Upper lobe of left lung (tissue), 6 donors: ENCODE data around the gene CLSTN1. TPM values are rescaled to one million over a fixed set of nuclear protein-coding genes. Genes with fewer than 3 reads are reported as not detected.
"Not testable (repeated sequence)": the region's sequence is repeated elsewhere in the genome, so short reads cannot be mapped to it uniquely, and the experiment has no call there.

Source experiments
- ATAC-seq, 2 donors: fragments of 200-7000 bp; cut with Tn5 transposase; one replicate each; pipeline ENCODE4 v1.9.1; 2022; ENCODE audit warnings: mild to moderate bottlenecking in 2 of 2, moderate library complexity in 2 of 2; ENCODE audit not compliant: low FRiP score in 2 of 2
- DNase-seq, 2 donors: peaks; one replicate each; pipeline ENCODE4 v3.0.0-alpha.2; 2019 to 2020
- H3K27ac ChIP-seq, 4 donors: fragments of 200-600 bp; sonication (generic); one replicate each; pipeline ENCODE4 v1.5.1; 2016 to 2019
- H3K27me3 ChIP-seq, 4 donors: fragments of 200-600 bp; sonication (generic); one replicate each; pipeline ENCODE4 v1.5.1; 2017 to 2019
- H3K36me3 ChIP-seq, 4 donors: fragments of 200-600 bp; sonication (generic); one replicate each; pipeline ENCODE4 v1.5.1; 2016 to 2019
- H3K4me1 ChIP-seq, 4 donors: fragments of 200-600 bp; sonication (generic); one replicate each; pipeline ENCODE4 v1.5.1; 2018 to 2019
- H3K4me3 ChIP-seq, 4 donors: fragments of 200-600 bp; sonication (generic); one replicate each; pipeline ENCODE4 v1.5.1; 2017 to 2019; ENCODE audit warnings: mild to moderate bottlenecking in 2 of 4, moderate library complexity in 1 of 4
- H3K9me3 ChIP-seq, 4 donors: fragments of 200-600 bp; sonication (generic); one replicate each; pipeline ENCODE4 v1.5.1; 2018 to 2019
- CTCF ChIP-seq, 6 experiments: fragments of 450-650 bp in 4 of 6; fragments of 200-600 bp in 2 of 6; sonication (generic) in 2 of 6; IDR thresholded peaks; one replicate each; pipeline ENCODE4 v1.5.1; 2016 to 2019; ENCODE audit warnings: antibody characterized with exemption in 6 of 6
- EP300 ChIP-seq, 4 donors: sonication (generic); formaldehyde crosslinking; IDR thresholded peaks; one replicate each; pipeline ENCODE4 v1.5.1; 2017; ENCODE audit warnings: antibody characterized with exemption in 4 of 4, control low read depth in 2 of 4
- POLR2A ChIP-seq, 4 donors: fragments of 450-650 bp; IDR thresholded peaks; one replicate each; pipeline ENCODE4 v1.5.1; 2016 to 2017; ENCODE audit warnings: antibody characterized with exemption in 4 of 4, mild to moderate bottlenecking in 2 of 4
- POLR2AphosphoS5 ChIP-seq, 2 donors: sonication (generic); formaldehyde crosslinking; IDR thresholded peaks; one replicate each; pipeline ENCODE4 v1.5.1; 2017; ENCODE audit warnings: antibody characterized with exemption in 2 of 2
- WGBS, 2 donors: methylation state at CpG; one replicate each; pipeline ENCODE4 v1.1.5; 2017 to 2018; 5-methylcytosine and 5-hydroxymethylcytosine counted together
- total RNA-seq, 6 donors: library from RNA; depleted of rRNA in 4 of 6; stranded (reverse); fragments of >200 nt in 4 of 6; gene quantifications; one replicate each; pipeline versions ENCODE4 v1.1.0 to v1.2.1, GENCODE V29; 2016 to 2021
- donor health status: DM: no; HTN: no; CAD: no; lungs with moderate emphysema.
- donor health status: DM: no; HTN: yes; CAD: no; lungs with severe emphysema.

The CLSTN1 gene
- total RNA-seq, 6 donors from 2014 or later: 35.6 to 82.7 (median 59.5) TPM

DNA sequence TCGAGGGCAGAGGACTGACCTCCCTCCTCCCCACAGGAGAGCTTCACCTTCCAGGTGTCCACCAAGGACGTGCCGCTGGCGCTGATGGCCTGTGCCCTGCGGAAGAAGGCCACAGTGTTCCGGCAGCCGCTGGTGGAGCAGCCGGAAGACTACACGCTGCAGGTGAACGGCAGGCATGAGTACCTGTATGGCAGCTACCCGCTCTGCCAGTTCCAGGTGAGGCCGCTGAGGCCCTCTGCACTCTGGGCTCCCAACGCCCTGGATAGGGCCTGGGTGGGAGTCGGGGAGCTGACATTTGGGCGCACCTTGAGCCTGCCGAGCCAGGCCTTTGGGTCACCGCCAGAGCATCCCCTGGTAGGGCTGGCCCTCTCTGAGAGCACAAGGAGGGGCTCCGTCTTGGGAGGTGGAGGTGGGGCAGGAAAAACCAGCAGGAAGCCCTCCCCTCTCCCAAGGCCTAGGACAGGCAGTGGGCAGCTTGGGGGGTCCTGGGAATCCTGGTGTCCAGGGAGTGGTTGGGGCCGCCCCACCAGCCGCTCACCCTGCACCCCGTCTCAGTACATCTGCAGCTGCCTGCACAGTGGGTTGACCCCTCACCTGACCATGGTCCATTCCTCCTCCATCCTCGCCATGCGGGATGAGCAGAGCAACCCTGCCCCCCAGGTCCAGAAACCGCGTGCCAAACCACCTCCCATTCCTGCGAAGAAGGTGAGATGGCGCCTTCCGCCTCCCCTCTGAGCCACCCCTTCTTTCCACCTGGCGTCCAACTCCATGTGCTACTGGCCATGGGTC lies 107.2 kb downstream of the CLSTN1 start:
- H3K4me1 ChIP-seq: peaks cover 0 to 29% (median 10%) of the 10 kb centered on the region in 4 donors
- peak in 1 of 2 donors; percentile 71 for DNase-seq
- TF ChIP-seq CTCF (IDR thresholded peaks at IDR 0.05) (no peak), EP300 (IDR thresholded peaks at IDR 0.05) (no peak), POLR2A (IDR thresholded peaks at IDR 0.05) (no peak), POLR2AphosphoS5 (IDR thresholded peaks at IDR 0.05) (no peak)
- peaks cover 2 to 61% (median 39%) of the 10 kb centered on the region in 4 donors for H3K36me3 ChIP-seq
- H3K9me3 ChIP-seq: no peaks in the 10 kb centered on the region
- peak overlapping the region; percentile 49 to 79 (median 72) for H3K27ac ChIP-seq
- WGBS, 2 donors: 89 to 92% methylated on average over 10 to 21 of the region's 29 CpGs
- ATAC-seq: no peak
- no peaks in the 10 kb centered on the region for H3K27me3 ChIP-seq
- H3K4me3 ChIP-seq: peak overlapping the region in 3 of 4 donors; percentile 15 to 40 (median 40)

- H3K4me1 ChIP-seq: peaks cover 0 to 29% (median 10%) of the 10 kb centered on the region in 4 donors
- H3K27ac ChIP-seq: peak overlapping the region in 1 of 4 donors; percentile 79
- no peak for ATAC-seq
- TF ChIP-seq POLR2AphosphoS5 (IDR thresholded peaks at IDR 0.05): no peak
- TF ChIP-seq EP300 (IDR thresholded peaks at IDR 0.05): no peak
- no peak for TF ChIP-seq POLR2A (IDR thresholded peaks at IDR 0.05)
- TF ChIP-seq CTCF (IDR thresholded peaks at IDR 0.05): no peak
- DNase-seq: peak in 1 of 2 donors; percentile 82
- 89 to 95% methylated on average over 26 to 40 of the region's 40 CpGs for WGBS, 2 donors
- H3K27me3 ChIP-seq: no peaks in the 10 kb centered on the region
- peaks cover 6 to 60% (median 35%) of the 10 kb centered on the region in 4 donors for H3K36me3 ChIP-seq
- no peak overlapping the region for H3K4me3 ChIP-seq
- H3K9me3 ChIP-seq: no peaks in the 10 kb centered on the region
Measured at GRCh38 chr1:9715536-9716226, 108.1 kb downstream of the CLSTN1 start.

- Histone ChIP-seq H3K4me1 (peaks cover 0 to 29% (median 10%) of the 10 kb centered on the region in 4 donors), H3K27me3 (no peaks in the 10 kb centered on the region), H3K4me3 (no peak overlapping the region), H3K36me3 (peaks cover 6 to 57% (median 24%) of the 10 kb centered on the region in 4 donors), H3K9me3 (no peaks in the 10 kb centered on the region), H3K27ac (no peak overlapping the region)
- ATAC-seq (no peak), DNase-seq (no peak)
- 84 to 85% methylated on average over 6 of the region's 6 CpGs for WGBS, 2 donors
- TF ChIP-seq POLR2AphosphoS5 (IDR thresholded peaks at IDR 0.05) (no peak), EP300 (IDR thresholded peaks at IDR 0.05) (no peak), POLR2A (IDR thresholded peaks at IDR 0.05) (no peak), CTCF (IDR thresholded peaks at IDR 0.05) (no peak)
Measured at GRCh38 chr1:9714257-9714718, 109.5 kb downstream of the CLSTN1 start.

- H3K4me3 ChIP-seq, H3K27me3 ChIP-seq, H3K27ac ChIP-seq, H3K9me3 ChIP-seq, ATAC-seq, DNase-seq: not testable (repeated sequence)
- H3K4me1 ChIP-seq: peaks cover 0 to 16% (median under 1%) of the 10 kb centered on the region in 4 donors
- 91 to 92% methylated on average over 7 of the region's 7 CpGs for WGBS, 2 donors
- peaks cover 6 to 49% (median 22%) of the 10 kb centered on the region in 4 donors for H3K36me3 ChIP-seq
Measured at GRCh38 chr1:9712767-9713166, 111.0 kb downstream of the CLSTN1 start.

- ATAC-seq (no peak), DNase-seq (no peak)
- no peaks in the 10 kb centered on the region for H3K9me3 ChIP-seq
- H3K4me1 ChIP-seq: peaks cover 0 to 4% (median 0%) of the 10 kb centered on the region in 4 donors
- H3K4me3 ChIP-seq: no peak overlapping the region
- H3K27me3 ChIP-seq: no peaks in the 10 kb centered on the region
- 91 to 93% methylated on average over 9 of the region's 9 CpGs for WGBS, 2 donors
- TF ChIP-seq POLR2A (IDR thresholded peaks at IDR 0.05) (no peak), CTCF (IDR thresholded peaks at IDR 0.05) (no peak), POLR2AphosphoS5 (IDR thresholded peaks at IDR 0.05) (no peak), EP300 (IDR thresholded peaks at IDR 0.05) (no peak)
- H3K27ac ChIP-seq: no peak overlapping the region
- H3K36me3 ChIP-seq: peaks cover 6 to 39% (median 18%) of the 10 kb centered on the region in 4 donors
Measured at GRCh38 chr1:9711466-9712020, 112.2 kb downstream of the CLSTN1 start.
